ENCODE results near the gene DMWD. TPM values are rescaled to one million over a fixed set of nuclear protein-coding genes. Genes with fewer than 3 reads are reported as not detected.

DMWD gene, protein sequence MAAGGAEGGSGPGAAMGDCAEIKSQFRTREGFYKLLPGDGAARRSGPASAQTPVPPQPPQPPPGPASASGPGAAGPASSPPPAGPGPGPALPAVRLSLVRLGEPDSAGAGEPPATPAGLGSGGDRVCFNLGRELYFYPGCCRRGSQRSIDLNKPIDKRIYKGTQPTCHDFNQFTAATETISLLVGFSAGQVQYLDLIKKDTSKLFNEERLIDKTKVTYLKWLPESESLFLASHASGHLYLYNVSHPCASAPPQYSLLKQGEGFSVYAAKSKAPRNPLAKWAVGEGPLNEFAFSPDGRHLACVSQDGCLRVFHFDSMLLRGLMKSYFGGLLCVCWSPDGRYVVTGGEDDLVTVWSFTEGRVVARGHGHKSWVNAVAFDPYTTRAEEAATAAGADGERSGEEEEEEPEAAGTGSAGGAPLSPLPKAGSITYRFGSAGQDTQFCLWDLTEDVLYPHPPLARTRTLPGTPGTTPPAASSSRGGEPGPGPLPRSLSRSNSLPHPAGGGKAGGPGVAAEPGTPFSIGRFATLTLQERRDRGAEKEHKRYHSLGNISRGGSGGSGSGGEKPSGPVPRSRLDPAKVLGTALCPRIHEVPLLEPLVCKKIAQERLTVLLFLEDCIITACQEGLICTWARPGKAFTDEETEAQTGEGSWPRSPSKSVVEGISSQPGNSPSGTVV
- 10 to 100 TPM; 47.0 to 47.9 TPM for total RNA-seq

DNA sequence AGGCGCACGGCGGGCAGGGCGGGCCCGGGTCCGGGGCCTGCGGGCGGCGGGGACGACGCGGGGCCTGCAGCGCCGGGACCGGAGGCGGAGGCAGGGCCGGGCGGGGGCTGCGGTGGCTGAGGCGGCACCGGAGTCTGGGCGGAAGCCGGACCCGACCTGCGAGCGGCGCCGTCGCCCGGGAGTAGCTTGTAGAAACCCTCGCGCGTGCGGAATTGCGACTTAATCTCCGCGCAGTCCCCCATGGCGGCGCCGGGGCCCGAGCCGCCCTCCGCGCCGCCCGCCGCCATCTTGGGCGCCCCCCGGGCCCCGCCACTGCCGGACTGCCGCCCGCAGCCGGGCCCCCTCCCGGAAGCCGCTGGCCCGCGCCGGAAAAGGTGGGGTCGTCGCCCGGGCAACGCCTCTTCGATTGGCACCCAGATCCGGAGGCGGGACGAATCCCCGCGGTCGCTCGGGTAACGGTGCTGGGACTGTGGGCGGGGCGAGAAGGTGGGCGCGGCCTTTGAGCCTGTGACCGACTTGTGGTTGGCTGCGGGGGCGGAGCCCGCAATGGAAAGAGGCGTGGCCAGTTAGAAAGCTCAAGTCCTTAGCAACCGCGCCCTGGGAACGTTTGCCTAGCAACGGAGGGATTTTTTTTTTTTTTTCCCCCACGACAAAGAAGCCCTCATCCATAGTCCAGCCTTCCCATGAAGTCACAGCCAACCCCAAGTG is at the start of gene DMWD:
Gene DMWD, minus strand, starts transcription at position 376 of the 708 bp plus-strand sequence. Its CDS starts 89 bp downstream, at position 287.
- peak; percentile 100 for DNase-seq
- Mint-ChIP-seq H3K27ac (peak within 1 kb of the TSS; percentile 79), H3K27me3 (peaks cover 40% of the 10 kb centered on the region), H3K4me3 (peak within 1 kb of the TSS; percentile 82), H3K9me3 (ENCODE audit: low read depth) (no peaks in the 10 kb centered on the region), H3K4me1 (peaks cover 26% of the 10 kb centered on the region), H3K36me3 (peaks cover 21% of the 10 kb centered on the region)
- CTCF ChIA-PET = interaction anchor here (0.7 to 20.8 kb wide), 9 partner anchors 8 to 629 kb away, joined by 3 to 338 read pairs (median 5); partner anchors contain the start of gene SIX5
- ATAC-seq = peak; percentile 90

GRCh38 chr19:45842198-45842597 is 49.6 kb upstream of the DMWD start:
- ATAC-seq (no peak), DNase-seq (no peak)
- CTCF ChIA-PET = interaction anchor here (1.2 to 1.3 kb wide), 2 partner anchors 25 to 72 kb away, joined by 4 read pairs; no protein-coding TSS in a partner anchor
- Mint-ChIP-seq H3K4me1 (no peaks in the 10 kb centered on the region), H3K27ac (no peak overlapping the region), H3K9me3 (ENCODE audit: low read depth) (no peaks in the 10 kb centered on the region), H3K4me3 (no peak overlapping the region), H3K36me3 (peaks cover 71% of the 10 kb centered on the region), H3K27me3 (no peaks in the 10 kb centered on the region)

DNA sequence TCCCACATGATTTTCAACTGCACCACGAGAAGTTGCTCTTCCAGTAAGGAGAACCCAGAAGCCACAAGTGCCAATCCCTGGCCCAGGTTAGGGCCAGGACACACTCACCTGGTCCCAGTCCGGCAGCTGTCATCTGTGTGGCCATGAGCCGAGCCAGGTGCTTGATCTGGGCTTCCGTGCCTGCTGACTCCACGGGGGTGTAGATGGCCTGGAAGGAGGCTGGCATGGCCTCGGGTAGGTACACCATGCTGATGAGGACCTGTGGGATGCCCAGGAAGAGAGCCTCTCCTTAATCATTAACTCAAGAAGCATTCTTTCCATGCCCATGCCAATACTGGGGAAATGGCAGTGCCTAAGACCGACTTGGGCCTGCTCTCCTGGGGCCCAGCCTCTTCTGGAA is 42.3 kb upstream of the DMWD start:
- ATAC-seq (no peak), DNase-seq (no peak)
- CTCF ChIA-PET = interaction anchor here (0.6 to 1.1 kb wide), 3 partner anchors 18 to 505 kb away, joined by 3 to 8 read pairs (median 3); partner anchors contain the start of gene SIX5
- H3K36me3 Mint-ChIP-seq = peaks cover 54% of the 10 kb centered on the region
- H3K27ac Mint-ChIP-seq = no peak overlapping the region
- no peak overlapping the region for H3K4me3 Mint-ChIP-seq
- no peaks in the 10 kb centered on the region for H3K27me3 Mint-ChIP-seq
- no peaks in the 10 kb centered on the region for H3K9me3 Mint-ChIP-seq (ENCODE audit: low read depth)
- peaks cover 3% of the 10 kb centered on the region for H3K4me1 Mint-ChIP-seq

GRCh38 chr19:45828945-45829344 is 36.3 kb upstream of the DMWD start:
- DNase-seq = no peak
- no peak overlapping the region for H3K27ac Mint-ChIP-seq
- no peaks in the 10 kb centered on the region for H3K9me3 Mint-ChIP-seq (ENCODE audit: low read depth)
- no peaks in the 10 kb centered on the region for H3K27me3 Mint-ChIP-seq
- CTCF ChIA-PET = interaction anchor here (1.6 to 1.9 kb wide), 2 partner anchors 12 to 30 kb away, joined by 4 to 6 read pairs; no protein-coding TSS in a partner anchor
- H3K4me1 Mint-ChIP-seq = peaks cover 3% of the 10 kb centered on the region
- no peak for ATAC-seq
- H3K36me3 Mint-ChIP-seq = peaks cover 32% of the 10 kb centered on the region
- no peak overlapping the region for H3K4me3 Mint-ChIP-seq

DNA sequence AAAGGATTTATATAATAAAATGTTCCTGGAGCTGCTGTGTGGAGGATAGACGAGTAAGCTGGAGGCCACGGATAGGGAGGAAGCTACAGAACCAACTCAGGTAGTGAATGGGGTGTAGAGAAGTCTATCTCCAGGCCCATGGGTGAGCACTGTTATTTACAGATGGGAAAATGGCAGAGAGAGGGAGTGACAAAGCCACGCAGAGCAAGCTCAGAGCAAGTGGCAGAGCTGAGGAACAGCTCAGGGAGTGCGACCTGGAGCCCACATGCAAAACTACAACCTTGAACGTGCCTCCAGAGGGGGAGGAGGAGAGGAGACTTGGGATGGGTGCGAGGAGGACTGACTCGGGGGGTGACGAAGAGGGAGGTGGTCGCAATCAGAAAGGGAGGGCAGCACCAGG is 35.9 kb upstream of the DMWD start:
- ATAC-seq = no peak
- peaks cover 3% of the 10 kb centered on the region for H3K4me1 Mint-ChIP-seq
- H3K9me3 Mint-ChIP-seq (ENCODE audit: low read depth) = no peaks in the 10 kb centered on the region
- H3K4me3 Mint-ChIP-seq = no peak overlapping the region
- no peak overlapping the region for H3K27ac Mint-ChIP-seq
- DNase-seq = no peak
- CTCF ChIA-PET = interaction anchor here (1.6 to 1.9 kb wide), 2 partner anchors 12 to 29 kb away, joined by 4 to 6 read pairs; no protein-coding TSS in a partner anchor
- H3K27me3 Mint-ChIP-seq = no peaks in the 10 kb centered on the region
- H3K36me3 Mint-ChIP-seq = peaks cover 30% of the 10 kb centered on the region

GRCh38 chr19:45827459-45828093 is 34.9 kb upstream of the DMWD start:
- CTCF ChIA-PET = interaction anchor here (1.0 to 3.4 kb wide), 3 partner anchors 11 to 58 kb away, joined by 4 to 24 read pairs (median 5); partner anchors contain the start of gene SIX5
- peaks cover 30% of the 10 kb centered on the region for H3K36me3 Mint-ChIP-seq
- no peaks in the 10 kb centered on the region for H3K27me3 Mint-ChIP-seq
- no peak overlapping the region for H3K27ac Mint-ChIP-seq
- no peak overlapping the region for H3K4me3 Mint-ChIP-seq
- DNase-seq (no peak), ATAC-seq (no peak)
- H3K9me3 Mint-ChIP-seq (ENCODE audit: low read depth) = no peaks in the 10 kb centered on the region
- H3K4me1 Mint-ChIP-seq = peaks cover 3% of the 10 kb centered on the region

DNA sequence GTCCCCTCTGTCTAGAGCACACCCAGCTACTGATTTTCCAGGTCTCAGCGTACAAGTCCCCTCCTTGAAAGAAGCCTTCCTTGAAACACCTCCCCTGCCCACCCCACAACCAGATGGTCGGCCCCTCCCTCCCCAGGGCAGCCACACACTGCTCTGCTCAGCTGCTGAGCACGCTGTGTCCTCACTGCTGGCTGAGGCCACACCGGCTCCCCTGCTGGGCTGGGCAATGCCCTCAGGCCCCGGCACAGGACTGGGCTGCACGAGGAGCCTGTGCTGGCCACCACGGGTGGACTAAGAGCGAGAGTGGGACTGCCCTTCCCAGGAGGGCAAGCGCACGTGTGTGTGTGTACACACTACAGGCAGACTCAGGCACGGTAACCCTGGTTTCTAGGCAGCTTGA is 34.3 kb upstream of the DMWD start:
- DNase-seq (no peak), ATAC-seq (no peak)
- H3K36me3 Mint-ChIP-seq = peaks cover 26% of the 10 kb centered on the region
- peaks cover 3% of the 10 kb centered on the region for H3K4me1 Mint-ChIP-seq
- no peak overlapping the region for H3K27ac Mint-ChIP-seq
- CTCF ChIA-PET = interaction anchor here (1.3 to 3.4 kb wide), 2 partner anchors 10 to 59 kb away, joined by 3 to 24 read pairs; partner anchors contain the start of gene IRF2BP1
- H3K9me3 Mint-ChIP-seq (ENCODE audit: low read depth) = no peaks in the 10 kb centered on the region
- H3K4me3 Mint-ChIP-seq = no peak overlapping the region
- no peaks in the 10 kb centered on the region for H3K27me3 Mint-ChIP-seq

DNA sequence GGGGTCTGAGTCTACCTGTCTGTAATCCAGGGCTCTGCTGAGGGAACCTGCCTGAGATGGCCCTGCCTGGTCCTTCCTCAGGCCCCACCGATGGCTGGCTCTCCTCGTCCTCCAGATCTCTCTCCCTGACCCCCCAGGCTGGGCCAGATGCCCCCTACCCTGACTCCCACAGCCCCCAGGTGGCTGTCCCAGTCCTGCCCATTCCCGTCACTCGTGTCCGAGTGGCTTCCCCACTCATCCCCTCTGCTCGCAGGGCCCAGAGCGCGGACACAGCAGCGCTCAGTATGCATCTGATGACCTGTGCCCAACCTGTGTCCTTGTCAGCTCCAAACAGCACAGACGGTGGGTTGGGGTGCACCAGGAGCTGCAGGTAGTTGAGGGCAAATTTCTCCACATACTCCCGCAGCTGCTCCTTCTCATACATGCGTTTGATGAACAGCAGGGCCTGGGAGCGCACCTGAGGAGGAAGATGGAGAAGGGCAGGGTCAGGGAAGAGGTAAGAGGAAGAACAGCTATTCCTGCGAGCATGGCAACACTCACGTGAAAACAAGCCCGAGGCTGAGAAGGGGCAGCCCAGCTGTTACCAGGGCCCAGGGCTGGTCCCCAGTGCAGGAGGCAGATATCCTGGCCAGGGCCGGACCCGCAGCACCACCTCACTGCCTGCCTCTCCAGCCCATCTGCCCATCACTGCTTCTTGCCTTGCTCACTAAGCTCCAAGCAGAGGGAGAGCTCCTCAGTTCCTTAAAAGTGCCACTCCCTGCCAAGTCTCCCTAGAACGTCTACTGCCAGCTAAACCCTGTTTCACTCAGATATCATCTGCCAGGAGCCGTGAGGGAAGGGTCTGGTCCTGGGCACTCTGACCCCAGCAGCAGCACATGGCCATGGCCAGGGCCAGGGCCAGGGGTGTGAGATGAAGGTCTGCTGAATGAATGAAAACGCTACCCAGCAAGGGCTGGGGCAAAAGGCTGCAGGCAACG is 33.6 kb upstream of the DMWD start:
- peaks cover 3% of the 10 kb centered on the region for H3K4me1 Mint-ChIP-seq
- DNase-seq (no peak), ATAC-seq (no peak)
- H3K36me3 Mint-ChIP-seq = peaks cover 22% of the 10 kb centered on the region
- H3K27ac Mint-ChIP-seq = no peak overlapping the region
- no peak overlapping the region for H3K4me3 Mint-ChIP-seq
- CTCF ChIA-PET = interaction anchor here (1.3 to 3.4 kb wide), 2 partner anchors 9 to 59 kb away, joined by 3 to 24 read pairs; partner anchors contain the start of gene IRF2BP1
- H3K27me3 Mint-ChIP-seq = no peaks in the 10 kb centered on the region
- no peaks in the 10 kb centered on the region for H3K9me3 Mint-ChIP-seq (ENCODE audit: low read depth)

GRCh38 chr19:45825263-45825605 is 32.6 kb upstream of the DMWD start:
- Mint-ChIP-seq H3K9me3 (ENCODE audit: low read depth) (no peaks in the 10 kb centered on the region), H3K4me3 (no peak overlapping the region), H3K36me3 (peaks cover 18% of the 10 kb centered on the region), H3K27ac (no peak overlapping the region), H3K27me3 (no peaks in the 10 kb centered on the region), H3K4me1 (peaks cover 2% of the 10 kb centered on the region)
- DNase-seq (no peak), ATAC-seq (no peak)
- CTCF ChIA-PET = interaction anchor here (3.4 kb wide), 1 partner anchor 8 kb away, joined by 24 read pairs; no protein-coding TSS in a partner anchor

- Mint-ChIP-seq H3K27me3 (no peaks in the 10 kb centered on the region), H3K9me3 (ENCODE audit: low read depth) (no peaks in the 10 kb centered on the region), H3K36me3 (peaks cover 18% of the 10 kb centered on the region), H3K4me3 (no peak overlapping the region), H3K4me1 (no peaks in the 10 kb centered on the region), H3K27ac (no peak overlapping the region)
- ATAC-seq (no peak), DNase-seq (no peak)
- CTCF ChIA-PET = interaction anchor here (1.6 to 3.4 kb wide), 3 partner anchors 8 to 55 kb away, joined by 6 to 24 read pairs (median 7); partner anchors contain the start of gene SIX5
Measured at GRCh38 chr19:45824531-45825262, 32.1 kb upstream of the DMWD start.

DNA sequence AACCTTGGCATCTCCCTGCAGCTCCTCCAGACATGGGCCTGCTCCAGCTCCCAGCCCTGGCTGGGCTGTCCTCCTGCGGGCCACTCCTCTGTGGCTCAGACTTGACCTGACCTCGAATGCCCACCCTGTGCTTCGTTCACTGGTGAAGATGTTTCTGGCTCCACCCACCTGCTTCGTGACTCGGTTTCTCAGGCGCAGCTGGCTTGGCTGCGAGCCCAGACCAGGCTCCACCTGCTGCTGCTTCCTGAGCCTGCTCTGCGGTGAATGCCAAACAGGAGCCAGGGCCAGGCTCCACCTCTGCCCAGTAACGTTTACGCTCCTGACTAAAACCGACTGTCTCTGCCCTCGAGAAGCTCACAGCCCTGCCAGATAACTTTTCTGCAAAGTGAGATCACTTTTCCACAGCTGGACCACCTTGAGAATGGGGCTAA is 31.4 kb upstream of the DMWD start:
- H3K27me3 Mint-ChIP-seq = no peaks in the 10 kb centered on the region
- no peaks in the 10 kb centered on the region for H3K9me3 Mint-ChIP-seq (ENCODE audit: low read depth)
- peaks cover 14% of the 10 kb centered on the region for H3K36me3 Mint-ChIP-seq
- H3K4me3 Mint-ChIP-seq = no peak overlapping the region
- DNase-seq (no peak), ATAC-seq (no peak)
- CTCF ChIA-PET = interaction anchor here (1.6 to 2.4 kb wide), 2 partner anchors 25 to 55 kb away, joined by 6 to 7 read pairs; partner anchors contain the start of gene SIX5
- H3K27ac Mint-ChIP-seq = no peak overlapping the region
- no peaks in the 10 kb centered on the region for H3K4me1 Mint-ChIP-seq
